Measurements from ENCODE around the gene TRAF4. TPM values are rescaled to one million over a fixed set of nuclear protein-coding genes. Genes with fewer than 3 reads are reported as not detected.
A peak's percentile ranks its signal among the peaks of the same experiment; 100 is the strongest.
"Not testable (repeated sequence)": the region's sequence is repeated elsewhere in the genome, so short reads cannot be mapped to it uniquely, and the experiment has no call there.

TRAF4 gene
- total RNA-seq, 1 donor = 47.0 TPM

DNA sequence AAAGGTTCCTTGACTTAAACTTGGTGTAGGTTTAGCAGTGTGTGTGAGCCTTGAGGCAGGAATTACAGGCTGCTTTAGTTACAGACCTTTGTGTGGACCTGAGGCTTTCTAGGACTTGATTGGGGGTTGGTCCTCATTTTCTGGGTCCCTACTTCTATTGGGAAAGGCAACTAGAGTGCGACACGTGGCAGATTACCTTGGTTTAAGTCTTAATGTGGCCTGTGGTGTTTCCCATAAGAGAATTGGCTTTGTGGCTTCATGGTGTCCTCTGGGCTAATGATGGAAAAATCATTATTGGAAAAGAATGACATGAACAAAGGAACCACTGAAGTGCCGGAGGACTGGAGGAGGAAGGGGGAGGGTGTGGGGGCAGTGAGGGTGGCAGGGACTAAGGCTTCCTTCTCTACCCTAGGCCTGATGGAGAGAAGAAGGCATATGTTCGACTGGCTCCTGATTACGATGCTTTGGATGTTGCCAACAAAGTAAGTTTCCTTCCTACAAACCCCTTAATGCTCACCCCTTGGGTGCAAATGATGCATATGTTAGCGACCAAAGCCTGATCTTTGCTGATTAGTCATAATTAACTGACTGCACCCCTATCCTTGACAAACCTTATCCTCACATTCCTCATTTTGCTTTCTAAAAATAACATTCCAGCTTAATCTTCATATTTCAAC is 20.5 kb upstream of the TRAF4 start:
- no peaks in the 10 kb centered on the region for H3K27me3 ChIP-seq (ENCODE audit: insufficient read depth, low read length)
- no peak overlapping the region for H3K4me3 ChIP-seq (ENCODE audit: insufficient read depth, low read length)
- peaks cover 50% of the 10 kb centered on the region for H3K4me1 ChIP-seq (ENCODE audit: insufficient read depth, low read length)
- H3K9me3 ChIP-seq (ENCODE audit: low read depth, low read length) = no peaks in the 10 kb centered on the region
- peaks cover 40% of the 10 kb centered on the region for H4K20me1 ChIP-seq (ENCODE audit: insufficient read depth, low read length)
- H2AFZ ChIP-seq (ENCODE audit: low read length) = no peak overlapping the region
- H3K36me3 ChIP-seq (ENCODE audit: insufficient read depth, low read length) = peaks cover 44% of the 10 kb centered on the region
- TF ChIP-seq, protein P1, sequence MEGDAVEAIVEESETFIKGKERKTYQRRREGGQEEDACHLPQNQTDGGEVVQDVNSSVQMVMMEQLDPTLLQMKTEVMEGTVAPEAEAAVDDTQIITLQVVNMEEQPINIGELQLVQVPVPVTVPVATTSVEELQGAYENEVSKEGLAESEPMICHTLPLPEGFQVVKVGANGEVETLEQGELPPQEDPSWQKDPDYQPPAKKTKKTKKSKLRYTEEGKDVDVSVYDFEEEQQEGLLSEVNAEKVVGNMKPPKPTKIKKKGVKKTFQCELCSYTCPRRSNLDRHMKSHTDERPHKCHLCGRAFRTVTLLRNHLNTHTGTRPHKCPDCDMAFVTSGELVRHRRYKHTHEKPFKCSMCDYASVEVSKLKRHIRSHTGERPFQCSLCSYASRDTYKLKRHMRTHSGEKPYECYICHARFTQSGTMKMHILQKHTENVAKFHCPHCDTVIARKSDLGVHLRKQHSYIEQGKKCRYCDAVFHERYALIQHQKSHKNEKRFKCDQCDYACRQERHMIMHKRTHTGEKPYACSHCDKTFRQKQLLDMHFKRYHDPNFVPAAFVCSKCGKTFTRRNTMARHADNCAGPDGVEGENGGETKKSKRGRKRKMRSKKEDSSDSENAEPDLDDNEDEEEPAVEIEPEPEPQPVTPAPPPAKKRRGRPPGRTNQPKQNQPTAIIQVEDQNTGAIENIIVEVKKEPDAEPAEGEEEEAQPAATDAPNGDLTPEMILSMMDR (IDR thresholded peaks at IDR 0.05; ENCODE audit: extremely low read depth, low read depth, low read length) = no peak
- H3K79me2 ChIP-seq (ENCODE audit: insufficient read depth, low read length) = peaks cover 35% of the 10 kb centered on the region
- H3K27ac ChIP-seq (ENCODE audit: low read depth, low read length) = no peak overlapping the region
- H3K4me2 ChIP-seq (ENCODE audit: insufficient read depth, low read length) = peak overlapping the region; percentile 87
- peak; percentile 47 for DNase-seq (ENCODE audit: insufficient read length, low spot score, missing footprints)

DNA sequence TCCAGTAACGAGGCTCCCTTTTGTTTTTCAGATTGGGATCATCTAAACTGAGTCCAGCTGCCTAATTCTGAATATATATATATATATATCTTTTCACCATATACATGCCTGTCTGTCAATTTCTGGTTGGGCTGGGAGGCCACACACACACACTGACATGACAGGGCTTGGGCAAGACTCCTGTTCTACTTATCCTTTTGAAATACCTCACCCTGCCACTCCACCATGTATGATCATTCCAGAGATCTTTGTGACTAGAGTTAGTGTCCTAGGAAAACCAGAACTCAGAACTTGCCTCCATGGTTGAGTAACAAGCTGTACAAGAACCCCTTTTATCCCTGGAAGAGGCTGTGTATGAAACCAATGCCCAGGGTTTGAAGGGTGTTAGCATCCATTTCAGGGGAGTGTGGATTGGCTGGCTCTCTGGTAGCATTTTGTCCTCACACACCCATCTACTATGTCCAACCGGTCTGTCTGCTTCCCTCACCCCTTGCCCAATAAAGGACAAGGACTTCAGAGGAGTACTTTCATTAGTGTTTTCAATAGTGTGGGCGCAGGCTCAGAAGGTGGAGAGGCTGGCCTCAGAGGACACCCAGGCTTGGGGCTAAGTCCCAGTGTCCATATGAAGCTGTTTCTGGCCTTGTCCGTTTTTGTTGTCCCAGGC is 19.8 kb upstream of the TRAF4 start:
- Histone ChIP-seq H3K4me1 (ENCODE audit: insufficient read depth, low read length) (peaks cover 45% of the 10 kb centered on the region), H3K36me3 (ENCODE audit: insufficient read depth, low read length) (peaks cover 44% of the 10 kb centered on the region), H3K79me2 (ENCODE audit: insufficient read depth, low read length) (peaks cover 35% of the 10 kb centered on the region), H3K27ac (ENCODE audit: low read depth, low read length) (peak overlapping the region; percentile 14), H3K4me2 (ENCODE audit: insufficient read depth, low read length) (peak overlapping the region; percentile 60), H4K20me1 (ENCODE audit: insufficient read depth, low read length) (peaks cover 40% of the 10 kb centered on the region)
- DNase-seq (ENCODE audit: insufficient read length, low spot score, missing footprints); H3K4me3 ChIP-seq (ENCODE audit: insufficient read depth, low read length); H3K27me3 ChIP-seq (ENCODE audit: insufficient read depth, low read length); H2AFZ ChIP-seq (ENCODE audit: low read length); H3K9me3 ChIP-seq (ENCODE audit: low read depth, low read length): not testable (repeated sequence)

DNA sequence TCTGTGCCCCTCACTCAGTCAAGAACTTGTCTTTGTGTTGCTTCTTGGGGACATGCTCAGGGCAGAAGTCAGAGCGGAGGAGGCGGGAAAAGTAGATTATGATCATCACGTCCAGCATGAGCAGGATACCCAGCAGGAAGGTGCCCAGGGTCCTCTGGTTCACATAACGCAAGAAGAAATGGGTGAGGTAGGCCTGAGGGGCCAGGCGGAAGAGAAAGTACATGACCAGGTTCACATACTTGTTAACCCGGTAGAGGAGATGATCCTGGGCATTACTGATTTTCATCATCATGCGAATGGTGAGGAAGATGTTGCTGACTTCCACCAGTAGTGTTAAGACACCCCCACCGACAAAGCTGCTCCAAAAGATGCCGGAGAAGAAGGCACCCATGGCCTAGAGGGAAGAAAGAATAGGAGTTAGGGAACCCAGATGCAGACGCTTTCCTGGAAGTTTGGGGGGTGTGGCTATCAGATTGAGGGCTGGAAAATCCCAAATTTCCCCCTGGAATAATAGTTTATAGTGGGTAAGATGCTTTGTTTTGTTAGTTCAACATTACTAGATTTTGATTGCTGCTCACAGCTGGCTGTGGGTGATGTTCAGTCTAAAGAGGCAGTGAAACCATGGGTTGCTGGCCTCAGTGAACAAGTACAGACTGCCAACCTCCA is 19.2 kb upstream of the TRAF4 start:
- TF ChIP-seq, protein P1 (IDR thresholded peaks at IDR 0.05; ENCODE audit: extremely low read depth, low read depth, low read length) = no peak
- Histone ChIP-seq H3K27me3 (ENCODE audit: insufficient read depth, low read length) (no peaks in the 10 kb centered on the region), H3K4me2 (ENCODE audit: insufficient read depth, low read length) (peak overlapping the region; percentile 60), H3K4me1 (ENCODE audit: insufficient read depth, low read length) (peaks cover 44% of the 10 kb centered on the region), H2AFZ (ENCODE audit: low read length) (no peak overlapping the region), H3K9me3 (ENCODE audit: low read depth, low read length) (no peaks in the 10 kb centered on the region), H3K36me3 (ENCODE audit: insufficient read depth, low read length) (peaks cover 44% of the 10 kb centered on the region), H3K79me2 (ENCODE audit: insufficient read depth, low read length) (peaks cover 35% of the 10 kb centered on the region), H4K20me1 (ENCODE audit: insufficient read depth, low read length) (peaks cover 40% of the 10 kb centered on the region), H3K27ac (ENCODE audit: low read depth, low read length) (peak overlapping the region; percentile 14), H3K4me3 (ENCODE audit: insufficient read depth, low read length) (peak overlapping the region; percentile 78)
- peak; percentile 18 for DNase-seq (ENCODE audit: insufficient read length, low spot score, missing footprints)

DNA sequence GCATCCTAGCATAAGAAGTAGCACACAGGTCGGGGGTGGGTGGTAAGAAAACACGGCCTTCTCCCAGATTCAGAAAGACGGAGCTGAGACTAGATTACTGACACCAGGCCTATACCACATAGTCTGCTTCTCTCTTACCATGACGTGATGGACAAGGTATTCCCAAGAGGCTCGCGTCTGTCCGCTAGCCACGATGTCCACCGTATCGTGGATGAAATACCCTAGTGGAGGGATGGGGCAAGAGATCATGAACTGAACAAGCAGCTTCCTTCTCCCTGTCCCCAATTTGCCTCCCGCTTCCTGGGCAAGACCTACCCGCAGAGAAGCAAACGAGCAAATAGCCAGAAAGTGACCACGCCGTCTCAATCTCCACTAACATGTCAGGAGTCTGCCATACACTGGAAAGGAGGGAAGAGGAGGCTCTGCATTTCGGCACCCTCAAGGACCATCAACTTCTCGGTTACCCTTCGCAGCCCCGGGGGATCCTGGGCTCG is 18.6 kb upstream of the TRAF4 start:
- peak; percentile 92 for DNase-seq (ENCODE audit: insufficient read length, low spot score, missing footprints)
- H3K27me3 ChIP-seq (ENCODE audit: insufficient read depth, low read length) = no peaks in the 10 kb centered on the region
- H4K20me1 ChIP-seq (ENCODE audit: insufficient read depth, low read length) = peaks cover 39% of the 10 kb centered on the region
- TF ChIP-seq, protein P1 (IDR thresholded peaks at IDR 0.05; ENCODE audit: extremely low read depth, low read depth, low read length) = peak; percentile 21
- peaks cover 44% of the 10 kb centered on the region for H3K4me1 ChIP-seq (ENCODE audit: insufficient read depth, low read length)
- H3K4me3 ChIP-seq (ENCODE audit: insufficient read depth, low read length) = peak overlapping the region; percentile 78
- H3K27ac ChIP-seq (ENCODE audit: low read depth, low read length) = peak overlapping the region; percentile 14
- H3K9me3 ChIP-seq (ENCODE audit: low read depth, low read length) = no peaks in the 10 kb centered on the region
- peaks cover 31% of the 10 kb centered on the region for H3K79me2 ChIP-seq (ENCODE audit: insufficient read depth, low read length)
- peak overlapping the region; percentile 60 for H3K4me2 ChIP-seq (ENCODE audit: insufficient read depth, low read length)
- peaks cover 44% of the 10 kb centered on the region for H3K36me3 ChIP-seq (ENCODE audit: insufficient read depth, low read length)
- no peak overlapping the region for H2AFZ ChIP-seq (ENCODE audit: low read length)
